Endothelial cell (in vitro differentiated cells): ENCODE measurements around the gene STRN4. TPM values are rescaled to one million over a fixed set of nuclear protein-coding genes. Genes with fewer than 3 reads are reported as not detected.

Experiments used
- DNase-seq: peaks from one replicate; pipeline ENCODE4 v3.0.0; 2021; ENCODE audit warnings: low spot score
- H3K27ac Mint-ChIP-seq: one replicate; pipeline ENCODE4 v1.8.0; 2021; ENCODE audit warnings: mixed read lengths, inconsistent platforms; ENCODE audit not compliant: unreplicated experiment
- H3K27me3 Mint-ChIP-seq: one replicate; pipeline ENCODE4 v1.8.0; 2021; ENCODE audit warnings: mild to moderate bottlenecking, moderate library complexity, mixed read lengths, inconsistent platforms; ENCODE audit not compliant: unreplicated experiment
- H3K36me3 Mint-ChIP-seq: one replicate; pipeline ENCODE4 v1.8.0; 2021; ENCODE audit warnings: mild to moderate bottlenecking, low read depth, mixed read lengths, inconsistent platforms; ENCODE audit not compliant: unreplicated experiment
- H3K4me1 Mint-ChIP-seq: one replicate; pipeline ENCODE4 v1.8.0; 2021; ENCODE audit warnings: mild to moderate bottlenecking, mixed read lengths, inconsistent platforms; ENCODE audit not compliant: unreplicated experiment
- H3K4me3 Mint-ChIP-seq: one replicate; pipeline ENCODE4 v1.8.0; 2021; ENCODE audit warnings: mild to moderate bottlenecking, mixed read lengths, inconsistent platforms; ENCODE audit not compliant: unreplicated experiment
- H3K9me3 Mint-ChIP-seq: one replicate; pipeline ENCODE4 v1.8.0; 2021; ENCODE audit warnings: mixed read lengths, inconsistent platforms; ENCODE audit not compliant: unreplicated experiment
- CTCF ChIP-seq: fragments of 200-600 bp; sonication (generic); IDR thresholded peaks from one replicate; pipeline ENCODE4 v1.5.0; 2021; ENCODE audit warnings: antibody characterized with exemption; ENCODE audit not compliant: unreplicated experiment
- total RNA-seq: library from RNA; stranded (reverse); fragmentation: NEBNext Ultra II Directional; extraction: Animal tissue kit (Norgen Biotek cat#: 25700); gene quantifications from one replicate; pipeline ENCODE4 v1.2.1, GENCODE V29; 2021; ENCODE audit not compliant: unreplicated experiment

Gene STRN4
- total RNA-seq, 1 donor from 2014 or later: 111 TPM

DNA sequence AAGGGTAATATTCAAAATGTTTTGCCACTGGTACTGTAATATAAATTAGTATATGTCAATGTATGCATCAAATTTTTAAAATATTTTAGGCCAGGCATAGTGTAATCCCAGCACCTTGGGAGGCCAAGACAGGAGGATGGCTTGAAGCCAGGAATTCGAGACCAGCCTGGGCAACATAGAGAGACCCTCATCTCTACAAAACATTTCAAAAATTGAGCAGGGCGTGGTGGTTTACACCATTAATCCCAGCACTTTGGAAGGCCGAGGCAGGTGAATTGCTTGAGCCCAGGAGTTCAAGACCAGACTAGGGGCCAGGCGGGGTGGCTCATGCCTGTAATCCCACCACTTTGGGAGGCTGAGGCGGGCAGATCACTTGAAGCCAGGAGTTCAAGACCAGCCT lies 14.1 kb upstream of the STRN4 start:
- TF ChIP-seq CTCF: no peak
- H3K4me1 Mint-ChIP-seq: no peaks in the 10 kb centered on the region
- no peaks in the 10 kb centered on the region for H3K9me3 Mint-ChIP-seq
- no peaks in the 10 kb centered on the region for H3K36me3 Mint-ChIP-seq
- DNase-seq: no peak
- peaks cover 2% of the 10 kb centered on the region for H3K27me3 Mint-ChIP-seq
- no peak overlapping the region for H3K27ac Mint-ChIP-seq
- no peak overlapping the region for H3K4me3 Mint-ChIP-seq

GRCh38 chr19:46759817-46760333 lies 13.6 kb upstream of the STRN4 start:
- Mint-ChIP-seq H3K36me3 (no peaks in the 10 kb centered on the region), H3K27ac (no peak overlapping the region), H3K4me3 (no peak overlapping the region), H3K4me1 (no peaks in the 10 kb centered on the region), H3K27me3 (peaks cover 2% of the 10 kb centered on the region), H3K9me3 (no peaks in the 10 kb centered on the region)
- no peak for DNase-seq
- TF ChIP-seq CTCF: no peak

DNA sequence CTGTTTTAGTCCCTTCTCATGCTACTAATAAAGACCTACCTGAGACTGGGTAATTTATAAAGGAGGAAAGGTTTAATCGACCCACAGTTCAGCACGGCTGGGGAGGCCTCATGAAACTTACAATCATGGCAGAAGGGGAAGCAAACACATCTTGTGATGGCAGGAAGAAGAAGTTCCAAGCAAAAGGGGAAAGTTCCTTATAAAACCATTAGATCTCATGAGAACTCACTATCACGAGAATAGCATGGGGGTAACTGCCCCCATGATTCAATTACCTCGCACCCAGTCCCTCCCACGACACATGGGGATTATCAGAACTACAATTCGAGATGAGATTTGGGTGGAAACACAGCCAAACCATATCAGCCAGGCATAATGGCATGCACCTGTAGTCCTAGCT lies 13.0 kb upstream of the STRN4 start:
- Mint-ChIP-seq H3K27ac (no peak overlapping the region), H3K36me3 (no peaks in the 10 kb centered on the region), H3K9me3 (no peaks in the 10 kb centered on the region), H3K27me3 (peaks cover 2% of the 10 kb centered on the region), H3K4me1 (no peaks in the 10 kb centered on the region), H3K4me3 (no peak overlapping the region)
- DNase-seq: no peak
- no peak for TF ChIP-seq CTCF

DNA sequence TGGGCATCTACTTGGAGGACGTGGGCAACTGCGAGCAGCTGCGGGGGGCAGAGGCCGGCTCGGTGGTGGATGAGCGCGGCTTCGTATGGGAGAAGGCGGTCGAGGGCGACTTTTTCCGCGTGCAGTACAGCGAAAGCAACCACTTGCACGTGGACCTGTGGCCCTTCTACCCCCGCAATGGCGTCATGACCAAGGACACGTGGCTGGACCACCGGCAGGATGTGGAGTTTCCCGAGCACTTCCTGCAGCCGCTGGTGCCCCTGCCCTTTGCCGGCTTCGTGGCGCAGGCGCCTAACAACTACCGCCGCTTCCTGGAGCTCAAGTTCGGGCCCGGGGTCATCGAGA lies 10.3 kb upstream of the STRN4 start:
- Mint-ChIP-seq H3K4me1 (no peaks in the 10 kb centered on the region), H3K27ac (no peak overlapping the region), H3K36me3 (peaks cover 9% of the 10 kb centered on the region), H3K27me3 (peaks cover 2% of the 10 kb centered on the region), H3K4me3 (no peak overlapping the region), H3K9me3 (no peaks in the 10 kb centered on the region)
- TF ChIP-seq CTCF: no peak
- DNase-seq: no peak

DNA sequence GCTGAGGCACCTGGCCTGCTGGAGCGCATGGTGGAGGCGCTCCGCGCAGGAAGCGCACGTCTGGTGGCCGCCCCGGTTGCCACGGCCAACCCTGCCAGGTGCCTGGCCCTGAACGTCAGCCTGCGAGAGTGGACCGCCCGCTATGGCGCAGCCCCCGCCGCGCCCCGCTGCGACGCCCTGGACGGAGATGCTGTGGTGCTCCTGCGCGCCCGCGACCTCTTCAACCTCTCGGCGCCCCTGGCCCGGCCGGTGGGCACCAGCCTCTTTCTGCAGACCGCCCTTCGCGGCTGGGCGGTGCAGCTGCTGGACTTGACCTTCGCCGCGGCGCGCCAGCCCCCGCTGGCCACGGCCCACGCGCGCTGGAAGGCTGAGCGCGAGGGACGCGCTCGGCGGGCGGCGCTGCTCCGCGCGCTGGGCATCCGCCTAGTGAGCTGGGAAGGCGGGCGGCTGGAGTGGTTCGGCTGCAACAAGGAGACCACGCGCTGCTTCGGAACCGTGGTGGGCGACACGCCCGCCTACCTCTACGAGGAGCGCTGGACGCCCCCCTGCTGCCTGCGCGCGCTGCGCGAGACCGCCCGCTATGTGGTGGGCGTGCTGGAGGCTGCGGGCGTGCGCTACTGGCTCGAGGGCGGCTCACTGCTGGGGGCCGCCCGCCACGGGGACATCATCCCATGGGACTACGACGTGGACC lies 9.7 kb upstream of the STRN4 start:
- no peak for TF ChIP-seq CTCF
- Mint-ChIP-seq H3K36me3 (peaks cover 9% of the 10 kb centered on the region), H3K4me1 (no peaks in the 10 kb centered on the region), H3K9me3 (no peaks in the 10 kb centered on the region), H3K27me3 (peaks cover 2% of the 10 kb centered on the region), H3K27ac (no peak overlapping the region), H3K4me3 (no peak overlapping the region)
- no peak for DNase-seq
